ENCODE data around the gene MFSD12. TPM values are rescaled to one million over a fixed set of nuclear protein-coding genes. Genes with fewer than 3 reads are reported as not detected.

The MFSD12 gene
- polyA plus RNA-seq, 1 donor, result 31.0 TPM

DNA sequence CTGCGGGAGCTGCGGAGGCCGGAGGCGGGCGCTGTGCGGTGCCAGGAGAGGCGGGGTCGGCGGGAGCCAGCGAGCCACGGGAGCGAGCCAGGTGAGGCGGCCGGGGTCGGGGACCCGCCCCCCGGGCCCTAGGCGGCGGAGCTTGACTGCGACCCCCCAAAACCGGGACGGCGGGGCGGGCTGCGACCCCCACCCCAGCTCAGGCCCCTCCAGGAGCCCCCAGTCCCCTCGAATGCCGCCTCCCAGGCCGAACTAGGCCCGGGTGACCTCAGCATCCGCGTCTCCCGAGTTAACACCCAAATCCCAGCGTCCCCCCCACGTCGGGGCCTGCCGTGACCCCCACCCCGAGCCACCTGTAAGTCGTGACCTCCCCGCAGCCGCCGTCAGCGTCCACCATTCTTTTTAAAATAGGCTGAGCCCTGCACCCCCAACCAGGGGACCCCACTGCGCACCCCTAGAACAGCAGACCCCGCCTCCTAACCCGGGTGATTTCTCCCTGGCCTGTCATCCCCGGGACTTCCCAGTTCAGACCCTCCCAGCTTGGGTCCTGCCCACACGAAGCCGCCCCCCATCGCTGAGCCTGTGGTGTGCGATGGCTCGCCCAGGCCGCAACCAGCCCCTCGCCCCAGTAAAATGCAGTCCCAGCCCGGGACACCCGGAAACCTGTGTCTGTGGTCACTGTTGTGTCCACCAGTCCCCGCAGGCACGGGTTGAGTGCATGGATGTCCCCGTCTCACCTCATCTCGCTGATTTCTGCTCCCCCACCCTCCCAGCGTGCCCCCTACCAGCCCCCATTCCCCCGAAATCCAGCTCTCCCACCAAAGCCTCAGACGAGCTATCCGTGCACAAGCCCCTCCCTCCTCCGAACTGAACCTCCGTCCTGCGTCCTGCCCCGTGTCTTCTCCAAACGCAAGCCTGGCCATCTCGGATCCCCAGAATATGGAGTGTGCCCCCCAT is 50.7 kb downstream of the MFSD12 start:
- peak; percentile 41 for DNase-seq

DNA sequence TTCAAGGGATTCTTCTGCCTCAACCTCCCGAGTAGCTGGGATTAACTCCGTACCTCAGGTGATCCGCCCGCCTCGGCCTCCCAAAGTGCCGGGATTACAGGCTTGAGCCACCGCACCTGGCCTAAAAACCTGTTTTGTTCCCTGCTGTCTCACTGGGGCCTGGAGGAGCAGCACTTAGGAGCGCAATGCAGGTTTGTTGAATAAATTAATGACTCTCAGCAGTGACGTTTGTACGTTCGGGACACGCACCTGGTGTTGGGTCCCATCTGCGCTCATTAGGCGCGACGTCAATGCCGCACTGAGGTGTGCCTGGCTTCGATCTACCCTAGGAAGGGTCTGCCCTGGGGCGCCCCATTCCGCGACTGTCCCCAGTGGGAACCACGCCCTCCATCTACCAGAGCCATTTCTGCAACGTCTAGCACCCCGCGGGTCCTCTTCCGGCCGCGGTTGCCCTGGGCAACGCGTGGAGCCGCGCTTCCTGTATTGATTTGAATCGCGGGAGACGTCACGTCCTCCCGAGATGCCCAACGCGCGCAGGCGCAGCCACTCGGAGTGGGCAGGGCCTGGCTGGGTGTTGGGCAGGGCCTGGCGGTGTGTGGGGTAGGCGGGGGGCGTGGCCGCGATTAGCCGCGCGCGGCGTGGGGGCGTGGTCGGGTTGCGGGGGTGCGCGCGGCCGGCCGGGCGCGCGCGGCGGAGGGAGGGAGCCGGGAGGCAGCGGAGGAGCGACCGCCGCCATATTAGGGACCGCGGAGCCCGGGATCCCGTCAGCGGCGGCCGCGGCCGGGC is 51.6 kb downstream of the MFSD12 start, which contains the start of gene FZR1:
Gene FZR1 (plus strand): TSS at position 714 of the 786 bp plus-strand sequence. CDS start 16,679 bp downstream, outside the sequence.
- DNase-seq, result peak; percentile 99

GRCh38 chr19:3504735-3505134 is 52.7 kb downstream of the MFSD12 start:
- no peak for DNase-seq

DNA sequence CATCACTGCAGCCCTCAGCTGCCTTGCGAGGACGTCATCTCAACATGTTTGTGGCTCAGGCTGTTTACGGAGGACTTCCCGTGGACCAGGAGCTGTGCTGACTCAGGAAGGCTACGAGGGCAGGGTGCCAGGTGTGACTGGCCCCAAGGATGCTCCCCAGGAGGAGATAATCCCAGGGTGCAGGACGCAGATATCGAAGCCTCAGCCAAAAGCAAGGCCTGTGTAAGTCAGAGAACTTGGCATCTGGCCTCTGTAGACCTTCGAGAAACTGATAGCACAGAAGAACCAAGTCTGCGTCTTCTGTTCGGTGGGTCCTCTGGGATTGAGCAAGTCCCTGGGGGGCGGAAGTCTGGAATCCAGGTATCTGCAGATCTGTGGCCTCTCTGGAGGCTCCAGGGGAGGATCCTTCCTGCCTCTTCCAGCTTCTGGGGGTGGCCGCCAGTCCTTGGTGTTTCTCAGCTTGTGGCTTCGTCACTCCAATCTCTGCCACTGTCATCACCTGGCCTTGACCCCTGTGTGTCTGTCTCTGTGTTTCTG is 54.3 kb downstream of the MFSD12 start:
- DNase-seq, result no peak

DNA sequence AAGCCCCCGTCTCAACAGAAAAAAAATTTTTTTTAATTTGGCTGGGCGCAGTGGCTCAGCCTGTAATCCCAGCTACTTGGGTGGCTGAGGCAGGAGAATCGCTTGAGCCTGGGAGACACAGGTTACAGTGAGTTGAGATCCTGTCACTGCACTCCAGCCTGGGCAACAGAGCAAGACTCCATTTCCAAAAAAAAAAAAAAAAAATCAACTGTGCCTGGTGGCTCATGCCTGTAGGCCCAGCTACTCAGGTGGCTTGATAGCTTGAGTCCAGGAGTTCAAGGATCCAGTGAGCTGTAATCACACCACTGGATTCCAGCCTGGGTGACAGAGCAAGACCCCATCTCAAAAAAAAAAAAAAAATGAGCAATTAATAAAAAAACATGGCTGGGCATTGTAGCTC is 55.6 kb downstream of the MFSD12 start:
- no peak for DNase-seq

DNA sequence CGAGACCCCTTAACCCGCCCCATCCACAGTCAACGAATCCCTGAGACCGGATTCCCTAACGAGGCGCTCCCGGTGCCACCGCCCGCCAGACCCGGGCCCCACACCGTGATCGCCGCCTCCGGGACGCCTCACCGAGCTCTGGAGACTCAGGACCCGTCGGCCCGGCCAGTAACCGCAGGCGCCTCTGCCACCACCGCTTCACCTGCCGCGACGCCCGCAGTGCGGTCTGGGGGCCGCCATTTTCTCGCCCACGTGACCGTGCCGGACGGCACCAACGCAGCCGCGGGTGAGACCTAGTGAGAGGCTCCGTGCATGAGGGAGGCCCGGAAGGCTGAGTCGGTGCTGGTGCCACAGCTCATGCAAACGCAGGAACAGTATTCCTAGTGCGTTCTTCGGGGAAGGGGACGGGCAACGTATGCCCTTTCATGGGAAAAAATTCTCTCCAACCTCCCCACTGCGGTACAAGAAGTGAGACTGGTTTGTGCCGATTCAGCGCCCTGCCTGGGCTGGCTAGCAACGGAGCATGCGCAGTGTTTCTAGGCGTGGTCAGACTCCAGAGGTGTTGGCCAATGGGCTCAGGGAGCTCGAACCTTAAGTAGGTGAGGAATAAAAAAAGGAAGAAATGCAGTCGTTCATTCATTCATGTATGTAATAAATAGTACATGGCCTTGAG is 56.8 kb downstream of the MFSD12 start, which contains the start of gene DOHH:
Gene DOHH (minus strand): TSS at position 246 of the 673 bp plus-strand sequence. CDS start 3,860 bp downstream, outside the sequence.
- DNase-seq, result peak; percentile 98

GRCh38 chr19:3499738-3500428 is 57.5 kb downstream of the MFSD12 start:
- DNase-seq, result no peak

DNA sequence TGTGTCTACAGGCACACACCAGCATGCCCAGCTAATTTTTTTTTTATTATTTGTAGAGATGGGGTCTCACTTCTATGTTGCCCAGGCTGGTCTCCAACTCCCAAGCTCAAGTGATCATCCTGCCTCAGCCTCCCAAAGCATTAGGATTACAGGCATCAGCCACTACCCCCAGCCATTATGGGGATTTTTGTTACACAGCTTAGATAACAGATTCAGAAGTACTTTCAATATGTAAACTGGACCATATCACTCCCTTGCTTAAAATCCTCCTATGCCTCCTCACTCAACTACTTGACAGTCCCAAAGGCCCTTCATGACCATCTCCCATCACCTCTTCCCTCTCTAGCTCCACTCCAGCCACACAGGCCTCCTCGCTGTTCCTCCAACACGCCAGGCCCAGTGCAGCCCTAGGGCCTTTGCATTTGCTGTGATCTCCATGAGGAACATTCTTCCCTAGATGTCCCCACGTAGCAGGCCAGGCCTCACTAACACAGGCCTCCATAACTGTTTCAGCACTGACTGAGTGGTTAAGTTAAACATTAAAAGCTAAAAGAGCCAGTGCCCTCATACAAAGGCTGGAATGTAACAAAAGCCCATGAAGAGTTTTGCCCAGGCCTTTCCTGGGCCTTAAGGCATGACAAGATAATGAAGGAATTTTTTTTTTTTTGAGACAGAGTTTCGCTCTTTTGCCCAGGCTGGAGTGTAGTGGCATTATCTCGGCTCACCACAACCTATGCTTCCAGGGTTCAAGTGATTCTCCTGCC is 59.4 kb downstream of the MFSD12 start:
- no peak for DNase-seq

- DNase-seq, result no peak
Measured at GRCh38 chr19:3496392-3497273, 60.8 kb downstream of the MFSD12 start.

DNA sequence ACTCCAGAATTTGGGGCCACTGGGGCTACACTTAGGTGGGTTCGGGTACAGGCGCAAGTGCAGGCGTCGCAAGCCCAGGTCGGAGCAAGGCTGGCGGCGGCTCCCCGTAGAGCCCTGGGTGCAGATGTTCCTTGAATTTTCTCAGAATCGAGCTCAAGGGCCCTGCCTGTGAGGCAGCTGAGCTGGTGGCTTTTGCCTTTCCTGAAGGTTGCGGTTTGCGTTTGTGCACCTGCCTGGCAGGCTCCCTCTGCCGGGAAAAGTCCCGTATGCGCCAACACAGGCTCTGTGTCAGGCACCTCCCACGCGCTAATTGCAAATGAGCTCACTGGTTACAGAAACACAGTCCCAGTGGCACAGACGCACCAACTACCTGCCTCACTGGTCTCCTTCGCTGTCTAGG is 62.8 kb downstream of the MFSD12 start:
- DNase-seq, result no peak

Other genes starting within 250 kb of the MFSD12 start
- gene NFIC, start 191.0 kb downstream of the MFSD12 start, polyA plus RNA-seq (ENCODE audit: insufficient read length), result 51.4 TPM
- not detected for gene SMIM24, start 77.1 kb downstream of the MFSD12 start, polyA plus RNA-seq (ENCODE audit: insufficient read length)
- not detected for gene SMIM44, start 74.1 kb downstream of the MFSD12 start, polyA plus RNA-seq (ENCODE audit: insufficient read length)
- 10.3 TPM for gene DOHH, start 56.9 kb downstream of the MFSD12 start, polyA plus RNA-seq (ENCODE audit: insufficient read length)
- gene FZR1, start 51.3 kb downstream of the MFSD12 start, polyA plus RNA-seq (ENCODE audit: insufficient read length), result 38.9 TPM
- gene TEKTIP1, start 18.4 kb downstream of the MFSD12 start, polyA plus RNA-seq (ENCODE audit: insufficient read length), result 3.5 TPM
- gene HMG20B, start 15.4 kb upstream of the MFSD12 start, polyA plus RNA-seq (ENCODE audit: insufficient read length), result 36.5 TPM
- gene GIPC3, start 27.9 kb upstream of the MFSD12 start, polyA plus RNA-seq (ENCODE audit: insufficient read length), result 2.1 TPM
- gene TBXA2R, start 49.3 kb upstream of the MFSD12 start, polyA plus RNA-seq (ENCODE audit: insufficient read length), result 3.4 TPM
- gene CACTIN, start 69.2 kb upstream of the MFSD12 start, polyA plus RNA-seq (ENCODE audit: insufficient read length), result 25.3 TPM
- gene PIP5K1C, start 142.9 kb upstream of the MFSD12 start, polyA plus RNA-seq (ENCODE audit: insufficient read length), result 22.4 TPM
- not detected for gene TJP3, start 150.8 kb upstream of the MFSD12 start, polyA plus RNA-seq (ENCODE audit: insufficient read length)
- gene APBA3, start 204.1 kb upstream of the MFSD12 start, polyA plus RNA-seq (ENCODE audit: insufficient read length), result 20.4 TPM
- gene MRPL54, start 205.1 kb upstream of the MFSD12 start, polyA plus RNA-seq (ENCODE audit: insufficient read length), result 27.5 TPM
- gene RAX2, start 214.6 kb upstream of the MFSD12 start, polyA plus RNA-seq (ENCODE audit: insufficient read length), result not detected
- 2.7 TPM for gene MATK, start 228.8 kb upstream of the MFSD12 start, polyA plus RNA-seq (ENCODE audit: insufficient read length)

Data from hindlimb muscle (tissue), 1 donor.